HG02610 (cell line): ENCODE data around the gene NOTCH3.
A peak's percentile ranks its signal among the peaks of the same experiment; 100 is the strongest.

ENCODE experiments used
- ATAC-seq: cut with Tn5 transposase; IDR thresholded peaks from one replicate; pipeline ENCODE4 v1.9.1; 2021; ENCODE audit warnings: mild to moderate bottlenecking, moderate library complexity; ENCODE audit not compliant: unreplicated experiment

Gene NOTCH3

GRCh38 chr19:15237759-15238638 lies 37.2 kb upstream of the NOTCH3 start:
- ATAC-seq, result no peak

DNA sequence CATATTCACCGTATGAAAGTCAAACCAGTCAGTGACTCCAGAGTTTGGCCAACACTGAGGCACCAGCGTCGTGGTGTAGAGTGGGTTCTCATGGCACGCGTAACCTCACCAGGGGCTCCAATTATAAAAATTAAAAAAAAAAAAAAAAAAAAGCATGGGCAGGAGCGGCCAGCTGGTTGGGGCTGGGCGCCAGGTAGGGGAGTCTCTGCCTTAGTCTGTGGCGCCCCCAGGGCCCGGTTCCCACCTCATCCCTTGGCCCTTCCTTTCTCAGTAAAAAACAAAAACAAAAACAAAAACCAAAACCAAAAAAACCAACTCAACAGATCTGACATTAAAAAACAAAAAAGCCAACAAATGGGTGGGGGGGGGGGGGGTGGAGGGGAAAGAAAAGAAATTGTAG lies 36.1 kb upstream of the NOTCH3 start:
- no peak for ATAC-seq

DNA sequence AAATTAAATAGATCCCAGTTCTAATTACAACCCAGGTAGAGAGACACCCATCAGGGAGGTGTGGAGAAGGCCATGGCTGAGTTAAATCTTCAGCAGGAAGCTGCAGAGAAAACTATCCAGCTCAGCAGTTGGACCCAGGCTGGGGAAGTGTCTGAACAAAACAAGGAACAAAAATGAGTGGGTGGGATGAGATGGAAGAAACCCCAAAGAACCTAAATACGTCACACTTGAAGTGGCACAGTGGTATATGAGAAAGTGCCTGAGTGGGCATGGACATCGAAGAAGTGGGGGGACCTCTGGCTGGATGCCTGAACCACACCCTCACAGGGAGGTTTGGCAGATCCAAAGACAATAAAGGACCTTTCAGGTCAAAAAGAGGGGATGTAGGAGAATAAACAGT lies 35.0 kb upstream of the NOTCH3 start:
- ATAC-seq, result no peak

- no peak for ATAC-seq
Observed at GRCh38 chr19:15234431-15235130, 33.8 kb upstream of the NOTCH3 start.

DNA sequence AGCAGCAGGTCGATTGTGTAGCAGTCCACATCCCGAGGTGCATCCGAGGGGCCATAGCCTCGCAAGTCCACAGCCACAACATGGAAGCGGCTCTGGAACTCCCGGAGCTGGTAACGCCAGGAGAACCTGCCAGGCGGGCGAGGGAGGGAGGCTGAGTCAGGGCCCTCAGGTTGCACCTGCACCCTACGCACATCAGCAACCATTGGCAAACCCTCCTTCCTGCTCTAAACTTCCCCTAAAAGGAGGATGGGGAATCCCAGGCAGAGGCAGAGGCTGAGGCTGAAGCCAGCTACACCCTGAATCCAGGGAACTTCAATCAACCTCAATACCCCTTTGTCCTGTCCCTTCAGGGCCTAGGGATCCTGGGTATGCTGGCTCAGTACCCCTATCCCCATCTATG lies 30.5 kb upstream of the NOTCH3 start:
- no peak for ATAC-seq

DNA sequence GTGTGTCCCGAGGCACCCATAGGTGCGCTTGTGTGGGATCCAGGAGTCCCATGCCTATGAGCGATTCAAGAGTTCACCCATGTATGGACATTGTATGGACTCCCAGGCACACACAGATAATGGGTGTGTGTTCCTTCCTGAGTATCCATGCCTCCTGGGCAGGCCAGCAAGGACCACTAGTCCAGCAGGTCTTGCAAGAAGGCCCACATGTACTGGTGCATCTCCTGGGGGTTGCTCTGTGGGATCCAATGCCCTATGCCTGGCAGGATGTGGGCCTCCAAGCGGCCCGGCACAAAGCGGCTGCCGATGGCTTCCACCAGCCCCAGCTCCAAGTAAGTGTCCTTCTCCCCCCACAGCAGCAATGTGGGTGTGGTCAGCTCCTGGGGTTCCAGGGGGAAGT lies 26.5 kb upstream of the NOTCH3 start:
- ATAC-seq, result no peak

DNA sequence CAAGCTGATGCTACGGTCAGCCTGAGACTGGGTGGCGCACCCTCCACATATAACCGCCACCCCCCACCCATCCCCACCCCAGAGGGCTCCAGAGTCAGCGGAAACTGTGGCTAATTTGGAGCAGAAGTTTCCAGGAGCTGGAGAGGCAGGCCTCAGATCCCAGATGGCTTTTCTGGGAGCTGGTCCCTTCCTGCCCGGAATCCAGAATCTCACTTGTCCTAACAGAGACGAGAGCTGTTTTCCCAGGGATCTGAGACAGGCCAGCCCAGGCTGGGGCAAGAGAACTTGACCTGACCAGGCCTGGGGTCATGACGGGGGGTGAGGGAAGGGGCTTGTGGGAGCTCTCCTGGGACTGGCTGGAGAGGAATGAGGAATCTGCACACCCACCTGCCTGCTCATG lies 25.0 kb upstream of the NOTCH3 start:
- ATAC-seq, result no peak

DNA sequence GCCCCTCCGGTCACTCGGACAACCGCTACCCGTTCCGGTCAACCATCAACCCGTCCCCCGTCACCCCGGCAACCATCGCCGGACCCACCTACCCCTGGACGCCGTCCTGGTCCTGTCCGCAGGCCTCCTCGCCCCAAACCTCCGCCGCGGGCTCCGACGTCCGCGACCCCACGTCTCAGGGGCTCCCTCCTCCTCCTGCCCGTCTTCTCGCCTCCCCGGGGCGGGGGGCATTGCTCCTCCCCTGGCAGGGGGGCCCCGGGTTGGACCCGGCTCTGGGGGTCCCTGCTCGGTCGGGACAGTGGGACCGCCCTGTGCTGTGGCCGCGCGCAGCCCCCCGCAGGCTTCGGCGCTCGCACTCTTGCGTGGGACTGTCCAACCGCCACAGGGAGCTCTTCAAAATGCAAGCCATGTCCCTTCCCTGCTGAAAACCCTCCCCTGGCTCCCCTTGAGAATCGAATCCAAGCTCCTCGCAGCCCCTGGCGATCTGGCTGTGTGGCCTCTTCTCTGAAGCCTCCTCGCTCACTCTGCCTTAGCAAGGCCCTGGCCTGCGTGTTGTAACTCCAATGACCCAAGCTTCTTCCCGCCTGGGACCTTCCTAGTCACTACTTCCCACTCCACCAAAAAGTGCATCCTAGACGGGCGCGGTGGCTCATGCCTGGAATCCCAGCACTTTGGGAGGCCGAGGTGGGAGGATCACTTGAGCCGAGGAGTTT lies 23.0 kb upstream of the NOTCH3 start:
- ATAC-seq, result no peak

GRCh38 chr19:15222738-15223648 lies 22.2 kb upstream of the NOTCH3 start:
- peak; percentile 79 for ATAC-seq

DNA sequence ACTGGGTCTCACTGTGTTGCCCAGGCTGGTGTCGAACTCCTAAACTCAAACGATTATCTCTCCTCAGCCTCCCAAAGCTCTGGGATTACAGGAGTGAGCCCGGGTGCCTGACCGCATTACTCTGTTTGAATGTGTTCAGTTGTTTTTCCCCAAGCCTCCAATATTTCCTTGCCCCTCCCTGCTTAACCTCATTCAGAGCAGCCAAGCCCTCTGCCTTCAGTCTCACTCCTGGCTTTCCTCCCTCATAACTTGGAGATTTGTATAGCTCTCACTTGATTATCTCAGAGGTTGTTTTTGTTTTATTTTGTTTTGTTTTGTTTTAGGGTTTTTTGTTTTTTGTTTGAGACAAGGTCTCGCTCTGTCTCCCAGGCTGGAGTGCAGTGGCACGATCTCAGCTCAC lies 20.0 kb upstream of the NOTCH3 start:
- ATAC-seq, result no peak

GRCh38 chr19:15218501-15218900 lies 17.7 kb upstream of the NOTCH3 start:
- no peak for ATAC-seq

DNA sequence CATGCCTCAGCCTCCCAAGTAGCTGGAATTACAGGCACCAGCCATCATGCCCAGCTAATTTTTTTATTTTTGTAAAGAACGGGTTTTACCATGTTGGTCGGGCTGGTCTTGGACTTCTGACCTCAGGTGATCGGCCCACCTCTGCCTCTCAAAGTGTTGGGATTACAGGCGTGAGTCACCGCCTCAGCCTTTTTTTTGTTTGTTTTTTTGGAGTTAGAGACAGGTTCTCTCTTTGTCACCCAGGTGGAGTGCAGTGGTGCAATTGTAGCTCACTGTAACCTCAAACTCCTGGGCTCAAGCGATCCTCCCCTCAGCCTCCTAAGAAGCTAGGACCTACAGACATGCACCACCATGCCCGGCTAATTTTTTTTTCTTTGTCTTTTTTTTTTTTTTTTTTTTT lies 15.6 kb upstream of the NOTCH3 start:
- no peak for ATAC-seq

DNA sequence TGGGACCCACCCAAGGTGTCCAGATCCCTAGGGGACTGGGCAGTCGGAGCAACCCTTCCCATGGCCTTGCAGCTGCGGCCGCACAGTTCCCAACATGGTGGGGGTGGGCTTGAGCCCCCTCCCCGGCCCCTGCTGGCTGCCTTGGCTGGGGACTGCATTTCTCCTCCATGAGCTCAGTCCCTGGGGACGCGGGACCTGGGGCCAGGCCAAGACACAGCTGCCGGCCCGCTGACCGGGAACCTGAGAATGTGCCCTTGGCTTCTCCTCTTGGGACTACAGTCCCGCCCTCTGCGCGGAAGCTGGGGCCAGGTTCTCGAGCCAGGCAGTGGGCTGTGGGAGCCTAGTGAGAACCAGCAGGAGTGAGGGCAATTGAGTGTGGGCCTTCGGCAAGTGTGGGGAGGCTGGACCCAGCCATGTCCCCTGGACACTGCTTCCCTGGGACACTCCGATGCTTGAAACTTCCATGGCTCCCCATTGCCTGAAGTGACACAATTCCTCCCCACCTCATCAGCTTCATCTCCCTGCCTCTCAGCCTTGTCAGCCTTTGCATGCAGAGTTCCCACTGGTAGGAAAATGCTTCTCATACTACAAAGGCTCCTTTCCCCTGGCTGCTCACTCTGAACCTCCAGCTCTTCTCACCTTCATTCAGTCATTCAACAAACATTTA lies 13.1 kb upstream of the NOTCH3 start:
- no peak for ATAC-seq

- ATAC-seq, result no peak
Observed at GRCh38 chr19:15212711-15213110, 11.9 kb upstream of the NOTCH3 start.

DNA sequence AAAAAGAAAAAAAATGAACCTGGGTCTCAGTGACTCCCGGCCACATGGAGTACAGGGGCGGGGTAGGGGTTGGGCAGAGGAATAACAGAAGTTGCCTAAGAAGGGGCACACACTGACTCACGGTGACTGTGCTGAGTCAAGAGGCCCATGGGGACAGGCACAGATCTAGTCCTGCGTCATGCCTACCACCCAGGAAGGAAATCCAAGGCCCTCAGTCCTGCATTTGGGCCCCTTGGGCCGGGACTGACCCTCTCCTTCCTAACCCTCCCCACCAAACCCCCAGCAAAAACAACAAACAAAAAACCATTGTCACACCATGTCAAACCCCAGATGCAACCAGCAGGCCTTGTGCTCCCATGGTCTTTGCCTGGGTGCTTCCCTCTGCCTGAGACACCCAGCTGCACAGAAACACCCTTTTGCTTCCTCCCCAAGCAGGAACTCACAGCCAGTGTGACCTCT lies 9.6 kb upstream of the NOTCH3 start:
- no peak for ATAC-seq

DNA sequence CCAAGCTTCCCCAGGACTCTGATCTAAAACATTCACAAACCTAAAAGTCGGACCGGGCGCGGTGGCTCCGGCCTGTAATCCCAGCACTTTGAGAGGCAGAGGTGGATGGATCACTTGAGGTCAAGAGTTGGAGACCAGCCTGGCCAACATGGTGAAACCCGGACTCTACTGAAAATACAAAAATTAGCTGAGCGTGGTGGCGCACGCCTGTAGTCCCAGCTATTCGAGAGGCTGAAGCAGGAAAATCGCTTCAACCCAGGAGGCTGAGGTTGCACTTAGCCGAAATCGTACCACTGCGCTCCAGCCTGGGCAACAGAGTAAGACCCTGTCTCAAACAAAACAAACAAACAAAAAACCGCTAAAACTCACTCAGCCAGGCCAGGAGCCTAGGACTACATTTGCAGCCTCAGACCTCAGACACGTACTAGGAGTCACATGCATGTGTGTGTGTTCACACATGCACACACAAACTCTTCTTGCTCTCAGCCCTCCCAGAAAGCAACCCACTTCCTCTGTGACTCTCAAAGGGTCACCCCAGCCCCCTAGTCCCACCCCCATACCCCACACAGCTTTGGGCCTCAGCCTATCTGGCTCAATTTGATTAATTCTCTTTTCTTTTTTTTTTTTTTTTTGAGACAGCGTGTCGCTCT lies 704 bp upstream of the NOTCH3 start:
- no peak for ATAC-seq

DNA sequence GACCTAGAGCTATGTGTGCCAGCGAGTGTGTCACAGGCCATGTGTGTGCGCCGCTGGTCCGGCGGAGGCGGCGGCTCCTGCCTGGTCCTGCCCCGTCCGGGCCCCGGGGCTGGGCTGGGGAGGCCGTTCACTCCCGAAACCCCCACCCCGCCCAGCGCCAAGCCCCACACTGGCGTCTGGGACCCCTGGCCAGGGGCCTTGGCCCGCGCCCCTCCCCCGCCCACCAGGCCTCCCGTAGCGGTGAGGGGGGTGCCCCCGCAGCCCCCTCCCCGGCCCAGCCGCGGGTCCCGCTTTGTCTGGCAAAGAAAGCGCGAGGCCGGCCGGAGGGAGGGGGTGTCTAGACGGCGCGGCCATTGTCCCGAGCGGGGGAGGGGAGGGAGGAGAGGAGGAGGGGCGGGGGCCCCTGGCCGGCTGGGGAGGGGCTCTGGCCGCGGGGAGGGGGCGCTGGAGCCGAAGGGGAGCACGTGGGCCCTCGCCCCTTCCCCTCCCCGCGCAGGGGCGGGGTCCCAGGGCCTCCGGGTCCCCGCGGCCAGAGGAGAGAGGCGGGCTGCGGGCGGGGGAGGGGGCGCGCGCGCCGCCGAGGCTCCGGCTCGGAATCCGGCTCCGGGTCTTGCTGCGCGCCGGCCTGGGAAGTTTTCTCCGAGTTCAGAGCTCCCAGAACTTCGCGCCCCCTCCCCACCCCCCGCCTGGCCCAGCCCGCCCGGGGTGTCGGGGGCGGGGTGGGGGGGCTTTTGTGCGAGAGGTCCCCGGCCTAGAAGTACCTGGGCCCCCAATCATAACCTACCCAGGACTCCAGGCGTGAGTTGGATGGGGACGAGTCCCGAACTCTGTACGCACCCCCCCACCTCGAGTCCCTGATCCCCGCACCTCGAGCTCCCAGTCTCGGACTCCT lies 888 bp downstream of the NOTCH3 start:
- no peak for ATAC-seq

DNA sequence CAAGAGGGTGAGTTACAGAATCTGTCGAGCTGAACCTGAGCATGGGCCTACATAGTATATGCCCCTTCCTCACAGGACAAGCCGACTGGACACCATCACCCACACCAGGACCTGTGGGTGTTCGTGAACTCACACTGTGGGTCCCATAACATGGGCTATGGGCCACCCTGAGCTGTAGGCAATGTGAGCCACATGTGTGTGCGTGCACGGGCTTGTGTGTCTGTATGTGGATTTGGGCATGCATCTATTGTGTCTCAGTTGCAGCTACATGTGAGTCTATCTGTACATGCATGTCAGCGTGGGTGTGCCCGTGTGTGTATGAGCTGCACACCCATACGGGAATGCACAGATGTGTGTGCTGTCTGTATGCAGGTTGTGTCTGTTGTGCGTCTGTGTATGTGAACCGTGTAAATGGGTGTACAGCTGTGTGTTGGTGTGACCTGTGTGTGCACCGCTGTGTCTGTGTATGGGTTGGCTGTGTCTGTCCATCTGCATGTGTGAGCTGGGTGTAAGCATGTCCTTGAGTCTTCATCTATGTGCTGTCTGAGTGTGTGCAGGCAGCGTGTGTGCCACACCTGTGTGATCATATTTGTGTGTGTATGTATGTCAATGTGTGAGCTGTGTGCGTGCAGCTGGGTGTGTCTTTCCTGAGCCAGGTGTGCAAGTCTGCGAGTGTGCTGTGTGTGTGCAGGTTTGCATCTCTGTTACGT lies 1.7 kb downstream of the NOTCH3 start:
- no peak for ATAC-seq
